ENCODE measurements around the gene AFF3. TPM values are rescaled to one million over a fixed set of nuclear protein-coding genes. Genes with fewer than 3 reads are reported as not detected.
"Not testable (repeated sequence)": the region's sequence is repeated elsewhere in the genome, so short reads cannot be mapped to it uniquely, and the experiment has no call there.

The AFF3 gene
- total and polyA plus RNA-seq, 12 donors = 1.1 to 7.5 (median 3.9) TPM

DNA sequence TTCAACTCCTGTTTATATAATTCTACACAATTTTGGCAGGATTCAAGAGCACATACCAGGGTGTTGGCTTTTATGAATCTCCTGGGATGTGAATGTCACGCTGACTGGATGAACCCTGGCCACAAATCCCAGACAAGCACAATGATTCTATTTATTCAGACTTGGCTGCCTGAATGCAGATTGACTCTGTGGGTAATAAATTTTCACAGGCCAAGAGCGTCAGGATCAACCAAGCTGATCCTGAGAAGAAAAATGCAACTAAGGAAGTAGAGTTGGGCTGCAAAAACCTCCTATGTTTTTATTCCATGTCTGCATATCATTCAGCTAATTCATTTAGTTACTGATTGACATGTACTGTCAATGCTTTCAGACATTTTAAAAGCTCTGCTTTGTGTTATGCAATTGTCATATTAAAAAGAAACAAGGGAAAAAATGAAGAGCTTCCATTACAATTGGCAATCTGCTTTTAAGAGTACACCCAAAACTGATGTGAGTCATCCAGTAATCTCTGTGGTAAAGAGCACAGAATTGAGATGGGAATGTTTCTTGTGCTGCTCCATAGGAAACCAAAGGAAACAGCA lies 479.5 kb downstream of the AFF3 start:
- Histone ChIP-seq H3K27ac (peak overlapping the region in 1 of 5 donors; percentile 6), H3K9me3 (replicated peaks in 1 of 3) (no peaks in the 10 kb centered on the region), H3K27me3 (no peaks in the 10 kb centered on the region), H3K4me1 (replicated peaks in 1 of 2) (peaks cover 0 to 8% of the 10 kb centered on the region in 2 donors), H3K4me3 (no peak overlapping the region), H3K36me3 (replicated peaks in 1 of 2) (no peaks in the 10 kb centered on the region)
- 31 to 46% (median 40%) methylated on average over 2 of the region's 2 CpGs for WGBS, 4 donors
- intact Hi-C loops (cut with DNase I) = no loop called here
- DNase-seq = peak in 1 of 7 donors; percentile 35
- no peak for TF ChIP-seq CTCF (IDR thresholded peaks at IDR 0.05)
- TF ChIP-seq POLR2A (IDR thresholded peaks at IDR 0.05) = no peak

GRCh38 chr2:99661761-99662160 lies 480.6 kb downstream of the AFF3 start:
- H3K27me3 ChIP-seq; DNase-seq; H3K27ac ChIP-seq; H3K36me3 ChIP-seq (replicated peaks in 1 of 2); H3K4me1 ChIP-seq (replicated peaks in 1 of 2); intact Hi-C loops (cut with DNase I); H3K9me3 ChIP-seq (replicated peaks in 1 of 3); H3K4me3 ChIP-seq: not testable (repeated sequence)
- 91 to 96% (median 95%) methylated on average over 9 of the region's 9 CpGs for WGBS, 4 donors

DNA sequence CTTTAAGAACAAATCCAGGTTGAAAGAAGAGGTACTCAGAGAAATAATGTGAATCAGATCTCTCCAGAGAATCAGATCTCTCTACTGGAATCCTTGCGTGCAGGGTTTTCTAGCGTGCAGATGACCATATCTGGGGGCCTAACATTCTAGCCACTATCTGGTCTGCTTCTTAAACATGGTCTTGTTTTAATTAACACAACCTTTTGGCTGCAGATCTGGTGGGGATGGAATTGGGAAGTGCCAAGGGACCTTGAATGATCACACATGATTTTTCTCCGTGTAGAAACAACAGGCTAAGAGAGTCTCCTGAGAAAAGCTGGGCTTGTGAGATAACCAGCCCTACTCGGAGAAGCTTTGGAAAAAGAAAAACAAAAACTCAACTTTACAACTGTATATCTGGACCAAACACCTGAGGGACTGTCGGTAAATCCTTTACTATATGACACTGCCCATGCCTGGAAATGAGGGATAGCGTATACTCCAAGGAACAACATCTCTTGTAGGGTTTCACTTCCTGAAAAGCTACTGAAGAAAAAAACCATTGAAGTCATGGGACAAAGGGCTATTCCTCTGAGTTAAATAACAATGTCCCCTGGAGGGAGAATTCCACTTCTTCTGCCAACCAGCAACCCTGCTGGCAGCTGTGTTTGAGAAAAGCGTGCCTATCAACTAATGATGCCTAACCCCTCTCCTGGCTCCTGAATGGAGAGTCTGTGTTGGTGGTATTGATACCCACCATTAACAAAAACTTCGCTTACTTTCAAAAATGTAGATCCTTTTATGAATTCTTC lies 481.6 kb downstream of the AFF3 start:
- DNase-seq = no peak
- Histone ChIP-seq H3K4me1 (replicated peaks in 1 of 2) (peaks cover 0 to 8% of the 10 kb centered on the region in 2 donors), H3K27ac (peak overlapping the region in 1 of 5 donors; percentile 41), H3K27me3 (no peaks in the 10 kb centered on the region), H3K36me3 (replicated peaks in 1 of 2) (no peaks in the 10 kb centered on the region), H3K9me3 (replicated peaks in 1 of 3) (no peaks in the 10 kb centered on the region), H3K4me3 (no peak overlapping the region)
- intact Hi-C loops (cut with DNase I) = no loop called here
- 79 to 87% (median 84%) methylated on average over 8 of the region's 8 CpGs for WGBS, 4 donors
- no peak for TF ChIP-seq POLR2A (IDR thresholded peaks at IDR 0.05)
- no peak for TF ChIP-seq CTCF (IDR thresholded peaks at IDR 0.05)

DNA sequence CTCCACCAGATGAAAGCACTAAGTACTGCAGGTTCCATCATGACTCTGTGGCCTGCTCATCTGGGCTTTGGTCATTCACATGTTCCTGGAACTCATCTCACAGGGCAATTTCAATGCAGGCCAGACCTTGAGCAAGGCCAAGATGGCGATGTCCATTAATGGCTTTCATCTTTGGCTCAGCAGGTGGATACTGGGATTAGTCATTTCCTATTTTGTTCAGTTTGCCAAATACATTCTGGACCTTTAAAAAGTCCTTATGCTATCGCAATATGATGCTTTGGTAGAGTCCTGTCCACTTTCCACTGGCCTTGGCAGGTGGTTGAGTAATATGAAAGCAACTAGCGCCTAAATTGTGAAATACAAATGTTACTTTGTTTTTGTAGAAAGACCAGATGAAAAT lies 482.5 kb downstream of the AFF3 start:
- intact Hi-C loops (cut with DNase I) = no loop called here
- Histone ChIP-seq H3K27ac (peak overlapping the region in 1 of 5 donors; percentile 28), H3K9me3 (replicated peaks in 1 of 3) (no peaks in the 10 kb centered on the region), H3K4me1 (replicated peaks in 1 of 2) (peaks cover 0 to 8% of the 10 kb centered on the region in 2 donors), H3K4me3 (no peak overlapping the region), H3K36me3 (replicated peaks in 1 of 2) (no peaks in the 10 kb centered on the region), H3K27me3 (no peaks in the 10 kb centered on the region)
- 35 to 65% (median 51%) methylated on average over 3 of the region's 3 CpGs for WGBS, 4 donors
- DNase-seq = peak in 2 of 7 donors; percentile 41 to 74
- TF ChIP-seq CTCF (IDR thresholded peaks at IDR 0.05) (no peak), POLR2A (IDR thresholded peaks at IDR 0.05) (no peak)
